K562 (cell line): ENCODE measurements around the gene MAP7D1. TPM values are rescaled to one million over a fixed set of nuclear protein-coding genes. Genes with fewer than 3 reads are reported as not detected.

ENCODE experiments used
- ATAC-seq: fragments of 200-7000 bp; cut with Tn5 transposase; 3 replicates; pipeline ENCODE4 v1.9.1; 2020; ENCODE audit warnings: moderate library complexity
- BruUV-seq: library from RNA; stranded (reverse); fragments of 400-500 nt; replicated peaks from 2 replicates; lab custom pipeline; 2021; lab: Mats Ljungman, UMichigan
- CTCF ChIA-PET: fragments of 300-600 bp; formaldehyde crosslinking; extraction: SDS; loops from one replicate; lab custom pipeline; 2021; ENCODE audit warnings: low intra/inter-chr PET ratio; lab: Yijun Ruan, JAX
- POLR2A ChIA-PET: fragments of 300-600, 350-650 bp; sonication (Branson Sonifier 250); formaldehyde crosslinking; extraction: SDS; loops from one replicate; lab custom pipeline; 2021; ENCODE audit warnings: antibody characterized with exemption, inconsistent platforms; lab: Yijun Ruan, JAX
- DNase-seq, 4 experiments: peaks; one replicate each; pipeline versions ENCODE4 v3.0.0 to v3.0.0-alpha.2; 2011 to 2018; ENCODE audit warnings: low spot score in 3 of 4, mixed read lengths in 3 of 4; ENCODE audit errors: extremely low read depth in 1 of 4
- FAIRE-seq: peaks from 2 replicates; lab custom pipeline; 2011; peaks lifted over from hg19 to GRCh38; lab: Jason Lieb, UNC
- H2AFZ ChIP-seq: 2 replicates; pipeline ENCODE4 v1.6.0; 2011; ENCODE audit warnings: low read depth, low read length, control low read depth, inconsistent platforms
- H3K27ac ChIP-seq: fragments of 200-600 bp; 3 replicates; pipeline ENCODE4 v1.8.0; 2011; ENCODE audit warnings: low read depth, mild to moderate bottlenecking, control low read depth, inconsistent platforms, low read length, moderate library complexity, mixed read lengths; ENCODE audit errors: extremely low read depth
- H3K27me3 ChIP-seq, 2 experiments: fragments of 300-600 bp in 1 of 2; 2 replicates in 1 of 2; 3 replicates in 1 of 2; pipeline versions ENCODE4 v1.6.0 to v1.8.0; 2011; ENCODE audit warnings: inconsistent platforms in 2 of 2, low read length in 2 of 2, mild to moderate bottlenecking in 1 of 2, mixed read lengths in 1 of 2, moderate library complexity in 1 of 2; ENCODE audit not compliant: control insufficient read depth in 2 of 2, insufficient read depth in 2 of 2
- H3K36me3 ChIP-seq: fragments of 300-600 bp; 3 replicates; pipeline ENCODE4 v1.8.0; 2011; ENCODE audit warnings: mild to moderate bottlenecking, low read length, inconsistent platforms; ENCODE audit not compliant: control insufficient read depth, insufficient read depth
- H3K4me1 ChIP-seq, 2 experiments: fragments of 200-600 bp in 1 of 2; replicated peaks in 1 of 2; 2 replicates in 1 of 2; 3 replicates in 1 of 2; pipeline versions ENCODE4 v1.5.1 to v1.8.0; 2011; ENCODE audit warnings: inconsistent platforms in 2 of 2, low read length in 2 of 2, mild to moderate bottlenecking in 1 of 2, mixed read lengths in 1 of 2, moderate library complexity in 1 of 2; ENCODE audit not compliant: control insufficient read depth in 2 of 2, insufficient read depth in 2 of 2
- H3K4me2 ChIP-seq: 2 replicates; pipeline ENCODE4 v1.6.1; 2011; ENCODE audit warnings: low read length, control low read depth, inconsistent platforms, mixed read lengths; ENCODE audit not compliant: insufficient read depth
- H3K4me3 ChIP-seq: fragments of 200-600 bp; sonication (generic), shearing (Covaris generic); 2 replicates; pipeline ENCODE4 v1.5.1; 2016; ENCODE audit warnings: control low read depth, inconsistent platforms
- H3K79me2 ChIP-seq: fragments of 200-600 bp; 3 replicates; pipeline ENCODE4 v1.8.0; 2011; ENCODE audit warnings: low read length, inconsistent platforms; ENCODE audit not compliant: control insufficient read depth, insufficient read depth
- H3K9ac ChIP-seq, 2 experiments: 2 replicates each; pipeline versions ENCODE4 v1.6.0 to v1.6.1; 2011; ENCODE audit warnings: low read depth in 2 of 2, low read length in 2 of 2, control low read depth in 1 of 2, inconsistent platforms in 1 of 2, mild to moderate bottlenecking in 1 of 2, mixed read lengths in 1 of 2; ENCODE audit not compliant: insufficient read depth in 1 of 2
- H3K9me1 ChIP-seq: one replicate; pipeline ENCODE4 v1.6.0; 2011; ENCODE audit warnings: inconsistent platforms, mild to moderate bottlenecking, low read length, moderate library complexity; ENCODE audit not compliant: control insufficient read depth, insufficient read depth
- H3K9me3 ChIP-seq: replicated peaks from 2 replicates; pipeline ENCODE4 v1.5.1; 2011; ENCODE audit warnings: low read depth, low read length, inconsistent platforms; ENCODE audit not compliant: control insufficient read depth, insufficient read depth
- H4K20me1 ChIP-seq: replicated peaks from 2 replicates; pipeline ENCODE4 v1.6.1; 2011; ENCODE audit warnings: low read length, inconsistent platforms, mixed read lengths; ENCODE audit not compliant: control insufficient read depth, insufficient read depth
- CCNT2 ChIP-seq: IDR thresholded peaks from 2 replicates; pipeline ENCODE4 v1.6.1; 2011; ENCODE audit warnings: borderline replicate concordance, low read depth, mild to moderate bottlenecking, moderate library complexity, mixed read lengths, low read length; ENCODE audit not compliant: insufficient read length; ENCODE audit errors: extremely low read depth
- KDM5B ChIP-seq: fragments of 200-600 bp; sonication (generic); IDR thresholded peaks from 2 replicates; pipeline ENCODE4 v1.6.1; 2012; ENCODE audit warnings: low read depth, mild to moderate bottlenecking, moderate library complexity, low read length, control low read depth, inconsistent platforms; ENCODE audit not compliant: insufficient replicate concordance
- KLF6 ChIP-seq: fragments of 250-450 bp; sonication (Bioruptor Pico); IDR thresholded peaks from 2 replicates; pipeline ENCODE4 v1.4.0; 2020; ENCODE audit warnings: mild to moderate bottlenecking, moderate library complexity, borderline replicate concordance
- NFATC3 ChIP-seq: fragments of 450-650 bp; IDR thresholded peaks from 2 replicates; pipeline ENCODE4 v1.6.1; 2017; ENCODE audit warnings: mild to moderate bottlenecking
- SIN3B ChIP-seq: fragments of 450-650 bp; IDR thresholded peaks from 2 replicates; pipeline ENCODE4 v1.6.1; 2017; ENCODE audit warnings: low read depth, mild to moderate bottlenecking, moderate library complexity
- XRCC5 ChIP-seq: fragments of 200-400 bp; formaldehyde crosslinking; IDR thresholded peaks from 2 replicates; pipeline ENCODE4 v1.6.1; 2017; ENCODE audit warnings: low read depth, mild to moderate bottlenecking, low read length
- ZBED1 ChIP-seq: IDR thresholded peaks from 2 replicates; pipeline ENCODE4 v1.6.1; 2014
- ZNF444 ChIP-seq: fragments of 250-450 bp; sonication (Bioruptor Pico); IDR thresholded peaks from 2 replicates; pipeline ENCODE4 v1.4.0; 2020; ENCODE audit warnings: mild to moderate bottlenecking, moderate library complexity
- ZNF766 ChIP-seq: fragments of 200-800 bp; sonication (Bioruptor generic); conservative IDR thresholded peaks from 2 replicates; pipeline ENCODE4 v1.6.1; 2016; ENCODE audit warnings: missing genetic modification characterization, missing compliant biosample characterization
- WGBS: fragments of 100-300 bp; shearing (Covaris generic); methylation state at CpG from one replicate; pipeline ENCODE4 v1.1.6; 2016; ENCODE audit warnings: low coverage, mixed read lengths; ENCODE audit not compliant: insufficient coverage; ENCODE audit errors: missing lambda C conversion rate; 5-methylcytosine and 5-hydroxymethylcytosine counted together
- in situ Hi-C: fragments of 300-500 bp; cut with MboI; formaldehyde crosslinking; loops from 4 replicates; pipeline ENCODE4 v1.15.0; 2018; ENCODE audit warnings: inconsistent platforms, mixed read lengths
- intact Hi-C: fragments of 100-400 bp; cut with micrococcal nuclease; formaldehyde crosslinking; loops from 2 replicates; pipeline ENCODE4 v1.14.2; 2022
- polyA plus RNA-seq, 8 experiments: library from polyadenylated mRNA; depleted of rRNA in 4 of 8; stranded (reverse) in 5 of 8; unstranded in 3 of 8; fragments of >200 nt; fragmentation: Nextera tagmentation in 2 of 8; fragmentation: Illumina TruSeq in 1 of 8; extraction: Ambion mirVana in 2 of 8; extraction: Trizol in 1 of 8; gene quantifications; 2 replicates each; pipeline versions ENCODE4 v1.2.1 to v1.2.3, GENCODE V29; 2011 to 2014; ENCODE audit warnings: inconsistent platforms in 1 of 8, missing spikeins in 1 of 8
- total RNA-seq, 7 experiments: library from RNA; depleted of rRNA in 6 of 7; stranded (reverse); fragments of >200 nt in 6 of 7; fragmentation: Illumina TruSeq in 2 of 7; extraction: Trizol in 2 of 7; gene quantifications; 2 replicates each; pipeline versions ENCODE4 v1.2.1 to v1.2.3, GENCODE V29; 2011 to 2021; ENCODE audit warnings: low replicate concordance in 1 of 7
- TF ChIP-seq, protein P1 (sequence below), 2 experiments: IDR thresholded peaks in 1 of 2; conservative IDR thresholded peaks in 1 of 2; 2 replicates each; pipeline ENCODE4 v1.6.1; 2016; ENCODE audit warnings: low read depth in 2 of 2, mild to moderate bottlenecking in 1 of 2, missing compliant biosample characterization in 1 of 2, missing genetic modification characterization in 1 of 2, moderate library complexity in 1 of 2
- TF ChIP-seq, protein P2 (sequence below): fragments of 450-650 bp; formaldehyde crosslinking; IDR thresholded peaks from 2 replicates; pipeline ENCODE4 v1.4.0; 2020; ENCODE audit warnings: mild to moderate bottlenecking, moderate library complexity
- TF ChIP-seq, protein P3 (sequence below): fragments of 450-650 bp; formaldehyde crosslinking; IDR thresholded peaks from 2 replicates; pipeline ENCODE4 v1.4.0; 2020; ENCODE audit warnings: mild to moderate bottlenecking, moderate library complexity
- TF ChIP-seq, protein P4 (sequence below): sonication (generic); formaldehyde crosslinking; IDR thresholded peaks from 2 replicates; pipeline ENCODE4 v1.8.1; 2023; ENCODE audit warnings: mild to moderate bottlenecking, missing genetic modification reagents

Gene MAP7D1
- total and polyA plus RNA-seq, 9 of the 15 experiments (the other 6 are each of a cell fraction or from before 2014, with no cell fraction given): 3.6 to 108 (median 34.5) TPM

DNA sequence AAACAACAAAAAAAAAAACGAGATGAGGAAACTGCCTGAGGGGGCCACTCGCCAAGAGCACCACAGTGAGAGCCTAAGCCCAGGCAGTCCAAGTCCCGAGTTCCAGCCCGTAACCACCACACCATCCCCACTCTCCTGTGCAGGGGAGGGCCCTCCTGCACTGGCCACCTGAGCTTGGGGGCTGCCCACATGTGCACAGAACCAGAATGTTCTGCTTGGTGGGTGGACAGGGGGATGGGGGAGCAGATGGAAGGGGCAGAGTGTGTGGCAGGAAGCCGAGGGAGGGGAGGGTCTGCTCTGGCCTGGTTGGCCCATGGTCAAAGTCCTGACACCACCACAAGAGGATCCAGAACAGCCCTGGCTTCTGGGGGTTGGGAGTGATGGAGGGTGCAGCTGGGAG lies 49.7 kb upstream of the MAP7D1 start:
- ATAC-seq (peak; percentile 20; the same call in 1 of the 3 replicates), FAIRE-seq (no peak), DNase-seq (no peak)
- no peak overlapping the region for H3K27ac ChIP-seq
- BruUV-seq: no TSS peak
- intact Hi-C loops: no loop called here
- H3K9ac ChIP-seq: peak overlapping the region in 1 of 2 experiments; percentile 58; a peak in 1 of 4 replicates
- no peaks in the 10 kb centered on the region for H3K79me2 ChIP-seq
- no peaks in the 10 kb centered on the region for H3K27me3 ChIP-seq
- H2AFZ ChIP-seq: no peak overlapping the region
- POLR2A ChIA-PET: interaction anchor here (1.0 to 1.4 kb wide), 3 partner anchors 12 to 43 kb away, joined by 3 to 8 read pairs (median 4); partner anchors contain the start of gene TRAPPC3
- H4K20me1 ChIP-seq: no peaks in the 10 kb centered on the region
- H3K36me3 ChIP-seq: no peaks in the 10 kb centered on the region
- TF ChIP-seq ZNF444 (no peak), ZNF766 (CRISPR knock-in tag) (no peak), NFATC3 (no peak), ZBED1 (no peak), KLF6 (CRISPR knock-in tag) (no peak), CCNT2 (no peak), SIN3B (no peak), KDM5B (no peak), XRCC5 (no peak)
- TF ChIP-seq, protein P1, sequence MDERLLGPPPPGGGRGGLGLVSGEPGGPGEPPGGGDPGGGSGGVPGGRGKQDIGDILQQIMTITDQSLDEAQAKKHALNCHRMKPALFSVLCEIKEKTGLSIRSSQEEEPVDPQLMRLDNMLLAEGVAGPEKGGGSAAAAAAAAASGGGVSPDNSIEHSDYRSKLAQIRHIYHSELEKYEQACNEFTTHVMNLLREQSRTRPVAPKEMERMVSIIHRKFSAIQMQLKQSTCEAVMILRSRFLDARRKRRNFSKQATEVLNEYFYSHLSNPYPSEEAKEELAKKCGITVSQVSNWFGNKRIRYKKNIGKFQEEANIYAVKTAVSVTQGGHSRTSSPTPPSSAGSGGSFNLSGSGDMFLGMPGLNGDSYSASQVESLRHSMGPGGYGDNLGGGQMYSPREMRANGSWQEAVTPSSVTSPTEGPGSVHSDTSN (CRISPR knock-in tag; IDR thresholded peaks at IDR 0.05; ENCODE audit: low read depth): no peak
- TF ChIP-seq, protein P1 (tag; conservative IDR thresholded peaks at IDR 0.05; ENCODE audit: low read depth): no peak
- TF ChIP-seq, protein P2, sequence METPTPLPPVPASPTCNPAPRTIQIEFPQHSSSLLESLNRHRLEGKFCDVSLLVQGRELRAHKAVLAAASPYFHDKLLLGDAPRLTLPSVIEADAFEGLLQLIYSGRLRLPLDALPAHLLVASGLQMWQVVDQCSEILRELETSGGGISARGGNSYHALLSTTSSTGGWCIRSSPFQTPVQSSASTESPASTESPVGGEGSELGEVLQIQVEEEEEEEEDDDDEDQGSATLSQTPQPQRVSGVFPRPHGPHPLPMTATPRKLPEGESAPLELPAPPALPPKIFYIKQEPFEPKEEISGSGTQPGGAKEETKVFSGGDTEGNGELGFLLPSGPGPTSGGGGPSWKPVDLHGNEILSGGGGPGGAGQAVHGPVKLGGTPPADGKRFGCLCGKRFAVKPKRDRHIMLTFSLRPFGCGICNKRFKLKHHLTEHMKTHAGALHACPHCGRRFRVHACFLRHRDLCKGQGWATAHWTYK (CRISPR knock-in tag): no peak
- TF ChIP-seq, protein P3, sequence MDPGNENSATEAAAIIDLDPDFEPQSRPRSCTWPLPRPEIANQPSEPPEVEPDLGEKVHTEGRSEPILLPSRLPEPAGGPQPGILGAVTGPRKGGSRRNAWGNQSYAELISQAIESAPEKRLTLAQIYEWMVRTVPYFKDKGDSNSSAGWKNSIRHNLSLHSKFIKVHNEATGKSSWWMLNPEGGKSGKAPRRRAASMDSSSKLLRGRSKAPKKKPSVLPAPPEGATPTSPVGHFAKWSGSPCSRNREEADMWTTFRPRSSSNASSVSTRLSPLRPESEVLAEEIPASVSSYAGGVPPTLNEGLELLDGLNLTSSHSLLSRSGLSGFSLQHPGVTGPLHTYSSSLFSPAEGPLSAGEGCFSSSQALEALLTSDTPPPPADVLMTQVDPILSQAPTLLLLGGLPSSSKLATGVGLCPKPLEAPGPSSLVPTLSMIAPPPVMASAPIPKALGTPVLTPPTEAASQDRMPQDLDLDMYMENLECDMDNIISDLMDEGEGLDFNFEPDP (CRISPR knock-in tag): no peak
- TF ChIP-seq, protein P4, sequence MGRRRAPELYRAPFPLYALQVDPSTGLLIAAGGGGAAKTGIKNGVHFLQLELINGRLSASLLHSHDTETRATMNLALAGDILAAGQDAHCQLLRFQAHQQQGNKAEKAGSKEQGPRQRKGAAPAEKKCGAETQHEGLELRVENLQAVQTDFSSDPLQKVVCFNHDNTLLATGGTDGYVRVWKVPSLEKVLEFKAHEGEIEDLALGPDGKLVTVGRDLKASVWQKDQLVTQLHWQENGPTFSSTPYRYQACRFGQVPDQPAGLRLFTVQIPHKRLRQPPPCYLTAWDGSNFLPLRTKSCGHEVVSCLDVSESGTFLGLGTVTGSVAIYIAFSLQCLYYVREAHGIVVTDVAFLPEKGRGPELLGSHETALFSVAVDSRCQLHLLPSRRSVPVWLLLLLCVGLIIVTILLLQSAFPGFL (CRISPR knock-in tag): no peak
- in situ Hi-C loops: no loop called here
- CTCF ChIA-PET: no interaction called here
- H3K4me2 ChIP-seq: no peak overlapping the region
- no peaks in the 10 kb centered on the region for H3K9me3 ChIP-seq
- no peaks in the 10 kb centered on the region for H3K9me1 ChIP-seq
- 24% methylated on average over 5 of the region's 5 CpGs for WGBS
- H3K4me3 ChIP-seq: no peak overlapping the region
- H3K4me1 ChIP-seq: peaks cover 0 to 18% of the 10 kb centered on the region in 2 experiments; a peak in 2 of 5 replicates
